Ishikawa (cell line): Measurements from ENCODE around the gene OR8A1.

Experiments
- CEBPB ChIP-seq: IDR thresholded peaks from 2 replicates; pipeline ENCODE4 v1.6.1; 2012
- CREB1 ChIP-seq: IDR thresholded peaks from 2 replicates; pipeline ENCODE4 v1.6.1; 2012; ENCODE audit warnings: low read depth
- EGR1 ChIP-seq: IDR thresholded peaks from 2 replicates; pipeline ENCODE4 v1.6.1; 2012
- EP300 ChIP-seq: IDR thresholded peaks from 2 replicates; pipeline ENCODE4 v1.6.1; 2012; ENCODE audit warnings: borderline replicate concordance
- FOXM1 ChIP-seq: IDR thresholded peaks from 2 replicates; pipeline ENCODE4 v1.6.1; 2012; ENCODE audit warnings: low read depth, borderline replicate concordance
- NFIC ChIP-seq: IDR thresholded peaks from 2 replicates; pipeline ENCODE4 v1.6.1; 2012
- RAD21 ChIP-seq: IDR thresholded peaks from 2 replicates; pipeline ENCODE4 v1.6.1; 2012; ENCODE audit warnings: low read depth
- REST ChIP-seq: IDR thresholded peaks from 2 replicates; pipeline ENCODE4 v1.6.1; 2012; ENCODE audit warnings: low read depth, mild to moderate bottlenecking
- TAF1 ChIP-seq: IDR thresholded peaks from 2 replicates; pipeline ENCODE4 v1.6.1; 2012; ENCODE audit warnings: low read depth, mild to moderate bottlenecking
- TCF12 ChIP-seq: IDR thresholded peaks from 2 replicates; pipeline ENCODE4 v1.6.1; 2012; ENCODE audit warnings: low read depth
- TEAD4 ChIP-seq: IDR thresholded peaks from 2 replicates; pipeline ENCODE4 v1.6.1; 2012
- YY1 ChIP-seq: IDR thresholded peaks from 2 replicates; pipeline ENCODE4 v1.6.1; 2012; ENCODE audit warnings: low read depth
- ZBTB7A ChIP-seq: IDR thresholded peaks from 2 replicates; pipeline ENCODE4 v1.6.1; 2012; ENCODE audit warnings: low read depth
- TF ChIP-seq, protein P1 (sequence below): IDR thresholded peaks from 2 replicates; pipeline ENCODE4 v1.6.1; 2012
- TF ChIP-seq, protein P2 (sequence below): IDR thresholded peaks from 2 replicates; pipeline ENCODE4 v1.6.1; 2012

OR8A1 gene

DNA sequence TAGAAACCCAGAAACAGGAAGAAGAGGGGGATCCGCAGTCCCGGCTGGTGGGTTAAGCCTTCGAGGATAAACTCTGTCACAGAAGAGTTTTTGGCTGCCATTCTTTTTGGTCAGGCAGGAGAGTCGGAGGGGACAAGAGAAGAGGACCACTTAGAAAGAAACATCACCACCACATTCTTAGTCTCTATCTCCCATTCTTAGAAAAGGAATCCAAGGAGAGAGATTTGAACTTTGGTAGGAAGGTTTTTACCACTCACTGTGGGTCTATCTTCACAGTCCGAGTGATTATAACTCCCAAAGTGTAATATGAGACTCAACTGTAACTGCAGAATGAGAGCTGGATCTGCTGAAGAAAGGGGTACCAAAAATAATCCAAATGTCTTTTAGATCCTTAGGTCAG lies 26.2 kb upstream of the OR8A1 start, which contains the start of gene OR8B12:
Gene OR8B12 (minus strand): TSS at position 101 of the 400 bp plus-strand sequence. CDS start 0 bp downstream, at position 101.
- TF ChIP-seq NFIC, result no peak
- TF ChIP-seq, protein P1, sequence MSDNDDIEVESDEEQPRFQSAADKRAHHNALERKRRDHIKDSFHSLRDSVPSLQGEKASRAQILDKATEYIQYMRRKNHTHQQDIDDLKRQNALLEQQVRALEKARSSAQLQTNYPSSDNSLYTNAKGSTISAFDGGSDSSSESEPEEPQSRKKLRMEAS, result no peak
- no peak for TF ChIP-seq CEBPB
- TF ChIP-seq TCF12, result no peak
- TF ChIP-seq EP300, result no peak
- TF ChIP-seq TEAD4, result no peak
- TF ChIP-seq, protein P2, sequence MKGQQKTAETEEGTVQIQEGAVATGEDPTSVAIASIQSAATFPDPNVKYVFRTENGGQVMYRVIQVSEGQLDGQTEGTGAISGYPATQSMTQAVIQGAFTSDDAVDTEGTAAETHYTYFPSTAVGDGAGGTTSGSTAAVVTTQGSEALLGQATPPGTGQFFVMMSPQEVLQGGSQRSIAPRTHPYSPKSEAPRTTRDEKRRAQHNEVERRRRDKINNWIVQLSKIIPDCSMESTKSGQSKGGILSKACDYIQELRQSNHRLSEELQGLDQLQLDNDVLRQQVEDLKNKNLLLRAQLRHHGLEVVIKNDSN, result no peak
- no peak for TF ChIP-seq TAF1

GRCh38 chr11:124551189-124551588 lies 18.6 kb upstream of the OR8A1 start:
- TF ChIP-seq YY1 (no peak), ZBTB7A (no peak), RAD21 (no peak), TEAD4 (no peak), EP300 (no peak), CEBPB (no peak), FOXM1 (no peak), TCF12 (no peak), REST (no peak), EGR1 (no peak), NFIC (no peak), TAF1 (no peak), CREB1 (no peak)
- TF ChIP-seq, protein P2, result no peak
- TF ChIP-seq, protein P1, result no peak

GRCh38 chr11:124551987-124552386 lies 17.8 kb upstream of the OR8A1 start:
- TF ChIP-seq EGR1, result no peak
- no peak for TF ChIP-seq YY1
- TF ChIP-seq ZBTB7A, result no peak
- TF ChIP-seq, protein P2, result no peak
- TF ChIP-seq REST, result no peak
- TF ChIP-seq EP300, result no peak

DNA sequence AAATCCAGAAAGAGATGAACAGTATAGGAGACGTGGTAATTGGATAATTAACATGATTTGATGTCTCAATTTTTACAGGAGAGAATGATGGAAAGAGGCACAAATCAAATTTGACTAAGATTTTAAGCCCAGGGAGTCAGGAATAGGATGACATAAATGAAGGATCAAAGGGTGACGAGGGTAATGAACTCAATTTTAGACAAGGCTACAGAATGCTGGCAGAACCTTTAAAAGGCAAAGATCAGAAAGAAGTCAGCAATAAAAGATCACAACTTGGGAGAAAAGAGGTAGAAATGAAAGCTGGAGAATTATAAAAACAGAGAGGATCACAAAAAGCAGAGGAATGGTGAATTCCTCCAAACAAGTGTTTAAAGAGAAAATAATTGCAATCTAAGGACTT lies 13.0 kb upstream of the OR8A1 start:
- TF ChIP-seq EP300, result no peak
- TF ChIP-seq CEBPB, result no peak
- TF ChIP-seq TEAD4, result no peak
- TF ChIP-seq NFIC, result no peak
- TF ChIP-seq, protein P1, result no peak
- TF ChIP-seq EGR1, result no peak
- TF ChIP-seq TAF1, result no peak
- no peak for TF ChIP-seq TCF12

DNA sequence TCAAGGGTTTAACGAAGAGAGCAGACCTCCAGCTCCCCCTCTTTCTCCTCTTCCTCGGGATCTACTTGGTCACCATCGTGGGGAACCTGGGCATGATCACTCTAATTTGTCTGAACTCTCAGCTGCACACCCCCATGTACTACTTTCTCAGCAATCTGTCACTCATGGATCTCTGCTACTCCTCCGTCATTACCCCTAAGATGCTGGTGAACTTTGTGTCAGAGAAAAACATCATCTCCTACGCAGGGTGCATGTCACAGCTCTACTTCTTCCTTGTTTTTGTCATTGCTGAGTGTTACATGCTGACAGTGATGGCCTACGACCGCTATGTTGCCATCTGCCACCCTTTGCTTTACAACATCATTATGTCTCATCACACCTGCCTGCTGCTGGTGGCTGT lies 363 bp downstream of the OR8A1 start:
- TF ChIP-seq EGR1 (no peak), TAF1 (no peak), EP300 (no peak), RAD21 (no peak), TCF12 (no peak), ZBTB7A (no peak), CEBPB (no peak), CREB1 (no peak), FOXM1 (no peak), NFIC (no peak), TEAD4 (no peak), YY1 (no peak), REST (no peak)
- TF ChIP-seq, protein P2, result no peak
- TF ChIP-seq, protein P1, result no peak
